GM19025 (cell line): ENCODE measurements around the gene CLK2.
A peak's percentile ranks its signal among the peaks of the same experiment; 100 is the strongest.
"Not testable (repeated sequence)": the region's sequence is repeated elsewhere in the genome, so short reads cannot be mapped to it uniquely, and the experiment has no call there.

ENCODE experiments used
- ATAC-seq: cut with Tn5 transposase; IDR thresholded peaks from one replicate; pipeline ENCODE4 v1.9.1; 2021; ENCODE audit warnings: mild to moderate bottlenecking, low read depth, moderate library complexity; ENCODE audit not compliant: unreplicated experiment

Gene CLK2

GRCh38 chr1:155245163-155245524, 28.2 kb downstream of the CLK2 start:
- no peak for ATAC-seq

- peak; percentile 76 for ATAC-seq
Measured at GRCh38 chr1:155244368-155245162, 28.7 kb downstream of the CLK2 start.

- no peak for ATAC-seq
Measured at GRCh38 chr1:155242805-155243358, 30.4 kb downstream of the CLK2 start.

GRCh38 chr1:155241841-155242264, 31.5 kb downstream of the CLK2 start:
- ATAC-seq: no peak

- no peak for ATAC-seq
Measured at GRCh38 chr1:155241069-155241679, 32.1 kb downstream of the CLK2 start.

- ATAC-seq: no peak
Measured at GRCh38 chr1:155236451-155236850, 36.9 kb downstream of the CLK2 start.

- ATAC-seq: not testable (repeated sequence)
Measured at GRCh38 chr1:155235375-155235774, 37.9 kb downstream of the CLK2 start.

- ATAC-seq: not testable (repeated sequence)
Measured at GRCh38 chr1:155233502-155233901, 39.8 kb downstream of the CLK2 start.

GRCh38 chr1:155232001-155232978, 41.0 kb downstream of the CLK2 start:
- ATAC-seq: not testable (repeated sequence)

GRCh38 chr1:155231302-155231701, 42.0 kb downstream of the CLK2 start:
- not testable (repeated sequence) for ATAC-seq

- no peak for ATAC-seq
Measured at GRCh38 chr1:155228096-155228427, 45.2 kb downstream of the CLK2 start.

GRCh38 chr1:155227261-155228095, 45.8 kb downstream of the CLK2 start:
- ATAC-seq: peak; percentile 90

GRCh38 chr1:155226910-155227260, 46.4 kb downstream of the CLK2 start:
- no peak for ATAC-seq

GRCh38 chr1:155226188-155226909, 47.0 kb downstream of the CLK2 start:
- ATAC-seq: no peak

- ATAC-seq: not testable (repeated sequence)
Measured at GRCh38 chr1:155225404-155225759, 47.9 kb downstream of the CLK2 start.

GRCh38 chr1:155223047-155223446, 50.3 kb downstream of the CLK2 start:
- ATAC-seq: no peak

- not testable (repeated sequence) for ATAC-seq
Measured at GRCh38 chr1:155220211-155220965, 52.9 kb downstream of the CLK2 start.

GRCh38 chr1:155219592-155220031, 53.7 kb downstream of the CLK2 start:
- ATAC-seq: no peak
